HG02970 (cell line): Measurements from ENCODE around the gene WDFY4.

Source experiments
- ATAC-seq: cut with Tn5 transposase; IDR thresholded peaks from one replicate; pipeline ENCODE4 v1.9.1; 2021; ENCODE audit warnings: mild to moderate bottlenecking, moderate library complexity, moderate number of reproducible peaks; ENCODE audit not compliant: unreplicated experiment, low FRiP score

Gene WDFY4

GRCh38 chr10:48895803-48896195, 211.1 kb downstream of the WDFY4 start:
- no peak for ATAC-seq

GRCh38 chr10:48896756-48897440, 212.2 kb downstream of the WDFY4 start:
- no peak for ATAC-seq

- no peak for ATAC-seq
These were observed 212.7 kb downstream of the WDFY4 start for GRCh38 chr10:48897441-48897790.

DNA sequence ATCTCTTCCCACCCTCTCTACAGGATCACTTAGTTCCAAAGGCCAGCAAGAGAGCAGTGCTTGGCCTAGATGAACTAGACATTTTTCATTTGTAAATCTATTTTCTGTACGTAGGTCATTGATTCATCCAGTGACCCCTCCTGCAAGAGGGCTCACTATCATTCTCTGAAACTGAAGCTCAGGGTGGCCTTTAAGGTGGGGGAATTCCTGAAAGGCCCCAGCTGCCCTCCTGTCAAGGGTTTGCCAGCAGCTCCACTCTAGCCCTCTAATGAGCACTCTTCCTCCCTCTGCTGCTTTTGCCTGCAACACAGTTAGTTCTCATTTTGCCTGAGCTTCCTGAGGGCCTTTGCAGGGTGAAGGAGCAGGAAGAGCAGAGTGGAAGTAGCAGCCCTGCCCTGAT, 213.8 kb downstream of the WDFY4 start:
- no peak for ATAC-seq

DNA sequence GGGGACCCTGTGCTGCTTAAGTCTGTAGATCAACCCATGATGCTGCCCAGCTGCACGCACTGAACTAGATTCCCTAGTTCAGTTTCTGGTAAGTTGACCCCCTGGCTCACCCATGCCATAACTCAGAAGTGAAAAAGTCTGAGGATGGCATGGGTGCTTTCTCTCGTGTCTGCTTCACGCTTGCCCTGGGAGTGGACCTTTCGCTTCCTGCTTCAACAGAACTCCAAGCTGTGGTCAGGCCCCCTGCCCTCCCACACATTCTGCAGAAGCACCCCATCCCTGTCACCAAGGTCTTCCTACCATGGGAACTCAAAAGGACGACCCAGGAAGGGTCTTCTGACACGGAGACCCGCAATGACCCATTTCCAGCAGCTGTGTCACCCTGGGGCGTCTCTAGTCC, 215.1 kb downstream of the WDFY4 start:
- ATAC-seq: no peak

DNA sequence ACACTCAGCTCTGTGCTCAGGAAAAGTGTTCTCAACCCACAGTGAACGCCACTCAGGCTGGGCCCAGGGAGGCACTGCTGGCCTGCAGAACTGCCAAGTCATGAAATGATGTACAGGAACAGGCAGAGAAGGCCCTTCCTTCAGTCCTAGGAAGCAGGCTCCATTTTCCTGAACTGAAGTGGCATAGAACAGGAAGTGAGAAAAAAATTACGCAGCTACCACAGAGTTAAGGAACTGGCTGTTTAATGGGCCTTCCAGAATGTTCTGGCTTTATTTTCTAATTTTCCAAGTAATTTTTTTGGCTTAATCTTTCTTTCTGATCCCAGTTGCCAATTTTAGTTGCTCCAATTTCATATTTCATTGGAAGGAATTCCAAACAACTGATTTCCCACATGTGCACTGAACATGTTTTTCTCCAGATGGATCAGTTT, 215.7 kb downstream of the WDFY4 start:
- no peak for ATAC-seq

- no peak for ATAC-seq
These were observed 216.6 kb downstream of the WDFY4 start for GRCh38 chr10:48901319-48901718.

DNA sequence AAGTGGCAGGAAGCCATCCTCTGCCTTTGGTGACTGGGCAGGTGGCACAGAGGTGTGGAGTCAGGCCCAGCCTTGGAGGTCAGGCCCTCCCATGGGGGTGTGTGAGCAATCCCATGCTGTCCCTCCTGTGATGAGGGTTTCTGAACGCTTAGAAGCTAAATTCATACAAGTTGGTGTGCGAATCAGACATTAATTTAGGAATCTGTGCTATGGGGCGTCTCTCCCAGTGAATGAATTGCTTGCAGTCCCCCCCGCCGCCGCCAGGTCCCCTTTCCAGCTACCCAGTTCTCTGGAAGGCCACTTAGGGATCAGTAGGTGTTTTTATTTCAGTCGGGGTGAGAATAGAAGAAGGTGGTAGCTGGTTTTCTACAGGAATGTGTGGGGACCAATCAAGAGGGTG, 217.4 kb downstream of the WDFY4 start:
- no peak for ATAC-seq

DNA sequence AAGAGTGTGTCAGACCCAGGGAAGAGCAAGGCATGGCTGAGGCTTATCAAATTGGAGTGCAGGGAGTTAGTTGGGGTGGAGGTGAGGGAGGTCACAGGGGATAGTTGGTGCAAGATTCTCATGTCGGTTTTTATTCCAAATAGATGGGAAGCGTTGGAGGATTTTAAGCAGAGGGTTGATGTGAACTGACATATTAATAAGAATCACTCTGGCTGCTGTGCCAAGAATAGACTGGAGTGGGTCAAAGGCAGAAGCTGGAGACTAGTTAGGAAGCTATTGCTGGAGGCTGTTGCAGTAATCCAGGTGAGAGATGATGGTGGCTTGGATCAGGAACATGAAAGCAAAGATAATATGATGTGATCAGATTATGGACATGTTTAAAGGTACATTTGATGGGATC, 218.5 kb downstream of the WDFY4 start:
- ATAC-seq: no peak

- ATAC-seq: no peak
These were observed 220.2 kb downstream of the WDFY4 start for GRCh38 chr10:48904861-48905260.

- ATAC-seq: no peak
These were observed 220.6 kb downstream of the WDFY4 start for GRCh38 chr10:48905311-48905710.

GRCh38 chr10:48906841-48907240, 222.2 kb downstream of the WDFY4 start:
- ATAC-seq: no peak

- no peak for ATAC-seq
These were observed 223.1 kb downstream of the WDFY4 start for GRCh38 chr10:48907730-48908129.

- ATAC-seq: no peak
These were observed 225.9 kb downstream of the WDFY4 start for GRCh38 chr10:48910548-48910947.

DNA sequence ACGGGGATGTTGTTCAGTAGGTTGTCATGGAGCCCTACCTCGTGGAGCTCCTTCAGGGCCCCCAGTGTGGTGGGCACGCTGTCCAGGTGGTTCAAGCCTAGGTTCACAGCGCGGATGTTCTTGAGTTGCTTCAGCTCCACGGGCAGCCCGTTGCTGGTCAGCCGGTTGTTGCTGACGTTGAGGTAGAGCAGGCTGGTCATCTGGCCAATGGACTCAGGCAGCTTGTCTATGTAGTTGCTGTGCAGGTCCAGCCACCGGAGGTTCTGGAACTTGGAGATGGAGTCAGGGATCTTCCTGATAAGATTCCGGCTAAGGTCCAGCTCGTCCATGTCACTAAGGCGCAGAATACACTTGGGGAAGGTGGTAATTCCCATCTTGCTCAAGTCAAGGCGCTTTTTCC, 229.0 kb downstream of the WDFY4 start:
- no peak for ATAC-seq

DNA sequence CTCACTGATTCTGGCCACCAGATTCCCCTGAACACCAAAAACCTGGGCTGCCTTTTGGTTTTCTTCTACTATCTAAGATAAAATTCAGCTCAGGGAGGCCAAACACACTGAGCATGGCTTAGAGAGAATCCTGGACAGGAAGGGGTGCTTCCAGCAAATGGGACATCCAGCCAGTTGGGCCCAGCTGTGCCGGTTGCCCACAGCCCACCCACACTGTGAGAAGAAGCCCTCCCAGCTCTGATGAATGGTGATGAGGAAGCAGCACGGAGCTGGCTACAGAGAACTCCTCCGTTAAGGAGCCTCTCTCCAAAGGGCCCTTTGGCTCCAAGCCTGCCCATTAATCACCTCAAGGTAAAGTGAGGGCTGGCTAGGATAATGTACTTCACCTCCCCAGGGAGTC, 239.1 kb downstream of the WDFY4 start:
- ATAC-seq: no peak

- no peak for ATAC-seq
These were observed 240.3 kb downstream of the WDFY4 start for GRCh38 chr10:48924988-48925387.

DNA sequence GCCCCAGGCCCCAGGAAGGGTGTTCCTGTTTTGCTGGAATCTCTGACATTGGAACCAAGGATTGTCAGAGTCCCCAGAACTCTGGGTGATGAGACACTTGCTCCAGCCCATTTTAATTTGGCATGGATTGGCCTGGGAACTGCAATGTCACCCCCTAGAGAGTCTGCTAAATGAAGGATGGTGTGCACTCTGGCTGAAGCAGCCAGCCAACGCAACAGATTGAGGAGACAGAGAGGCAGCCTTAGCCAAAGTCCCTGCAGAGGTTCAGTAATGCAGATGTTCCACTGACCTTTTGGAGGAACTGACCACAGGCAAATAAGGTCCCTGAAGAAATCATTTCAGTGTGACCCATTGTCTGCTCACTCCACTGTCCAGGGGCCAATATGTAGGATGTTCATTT, 241.6 kb downstream of the WDFY4 start:
- no peak for ATAC-seq

GRCh38 chr10:48926764-48927540, 242.3 kb downstream of the WDFY4 start:
- no peak for ATAC-seq

DNA sequence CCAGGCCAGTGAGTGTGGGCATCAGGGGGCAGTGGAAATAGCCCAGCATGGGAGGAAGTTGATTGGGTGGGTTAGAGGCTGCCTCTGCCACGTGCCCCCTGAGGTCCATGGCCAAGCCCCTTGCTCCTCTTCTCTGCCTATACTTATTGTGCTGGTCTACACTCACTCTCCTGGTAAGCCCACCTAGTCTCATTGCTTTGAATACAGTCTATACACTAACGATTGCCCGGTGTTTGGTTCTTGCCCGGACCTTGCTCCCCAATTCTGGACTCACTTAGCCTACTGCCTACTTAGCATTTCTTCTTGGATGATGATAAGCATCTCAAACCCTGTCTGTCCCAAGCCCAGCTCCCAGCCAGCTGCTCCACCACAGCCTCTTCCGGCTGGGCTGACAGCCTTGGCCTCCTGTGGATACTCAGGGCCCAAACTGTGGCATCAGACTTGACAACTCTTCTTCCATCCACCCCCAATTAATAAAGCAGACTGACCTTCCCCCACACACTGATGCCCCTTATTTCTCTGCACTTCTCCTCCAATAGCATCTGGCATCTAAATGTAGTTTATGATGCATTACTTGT, 244.8 kb downstream of the WDFY4 start:
- ATAC-seq: no peak

GRCh38 chr10:48931188-48931587, 246.5 kb downstream of the WDFY4 start:
- no peak for ATAC-seq
